Left kidney (tissue), 8 donors: ENCODE measurements around the gene SYNM. TPM values are rescaled to one million over a fixed set of nuclear protein-coding genes. Genes with fewer than 3 reads are reported as not detected.
"Not testable (repeated sequence)": the region's sequence is repeated elsewhere in the genome, so short reads cannot be mapped to it uniquely, and the experiment has no call there.

Source experiments
- DNase-seq: peaks from one replicate; pipeline ENCODE4 v3.0.0-alpha.2; 2013
- long read RNA-seq, 8 donors: transcript quantifications; one replicate each; lab custom pipeline, GENCODE V29; 2026
- polyA plus RNA-seq: library from polyadenylated mRNA; unstranded; fragments of 120-200 nt; gene quantifications from one replicate; pipeline ENCODE4 v1.2.1, GENCODE V29; 2013; ENCODE audit not compliant: insufficient read length

SYNM gene, protein sequence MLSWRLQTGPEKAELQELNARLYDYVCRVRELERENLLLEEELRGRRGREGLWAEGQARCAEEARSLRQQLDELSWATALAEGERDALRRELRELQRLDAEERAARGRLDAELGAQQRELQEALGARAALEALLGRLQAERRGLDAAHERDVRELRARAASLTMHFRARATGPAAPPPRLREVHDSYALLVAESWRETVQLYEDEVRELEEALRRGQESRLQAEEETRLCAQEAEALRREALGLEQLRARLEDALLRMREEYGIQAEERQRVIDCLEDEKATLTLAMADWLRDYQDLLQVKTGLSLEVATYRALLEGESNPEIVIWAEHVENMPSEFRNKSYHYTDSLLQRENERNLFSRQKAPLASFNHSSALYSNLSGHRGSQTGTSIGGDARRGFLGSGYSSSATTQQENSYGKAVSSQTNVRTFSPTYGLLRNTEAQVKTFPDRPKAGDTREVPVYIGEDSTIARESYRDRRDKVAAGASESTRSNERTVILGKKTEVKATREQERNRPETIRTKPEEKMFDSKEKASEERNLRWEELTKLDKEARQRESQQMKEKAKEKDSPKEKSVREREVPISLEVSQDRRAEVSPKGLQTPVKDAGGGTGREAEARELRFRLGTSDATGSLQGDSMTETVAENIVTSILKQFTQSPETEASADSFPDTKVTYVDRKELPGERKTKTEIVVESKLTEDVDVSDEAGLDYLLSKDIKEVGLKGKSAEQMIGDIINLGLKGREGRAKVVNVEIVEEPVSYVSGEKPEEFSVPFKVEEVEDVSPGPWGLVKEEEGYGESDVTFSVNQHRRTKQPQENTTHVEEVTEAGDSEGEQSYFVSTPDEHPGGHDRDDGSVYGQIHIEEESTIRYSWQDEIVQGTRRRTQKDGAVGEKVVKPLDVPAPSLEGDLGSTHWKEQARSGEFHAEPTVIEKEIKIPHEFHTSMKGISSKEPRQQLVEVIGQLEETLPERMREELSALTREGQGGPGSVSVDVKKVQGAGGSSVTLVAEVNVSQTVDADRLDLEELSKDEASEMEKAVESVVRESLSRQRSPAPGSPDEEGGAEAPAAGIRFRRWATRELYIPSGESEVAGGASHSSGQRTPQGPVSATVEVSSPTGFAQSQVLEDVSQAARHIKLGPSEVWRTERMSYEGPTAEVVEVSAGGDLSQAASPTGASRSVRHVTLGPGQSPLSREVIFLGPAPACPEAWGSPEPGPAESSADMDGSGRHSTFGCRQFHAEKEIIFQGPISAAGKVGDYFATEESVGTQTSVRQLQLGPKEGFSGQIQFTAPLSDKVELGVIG (N-terminal part only)
- 1.9 TPM for polyA plus RNA-seq
- long read RNA-seq, donor 1, full-length matches to known transcripts = 1 of 1 reads
- long read RNA-seq, donor 1, partial matches to known transcripts = 0 of 1 reads
- long read RNA-seq, donor 1, other reads (novel, unspliced or antisense) = 0 of 1 reads
- long read RNA-seq, donor 2 = 0 reads
- long read RNA-seq, donor 3 = 0 reads
- long read RNA-seq, donor 4 = 0 reads
- long read RNA-seq, donor 5 = 0 reads
- long read RNA-seq, donor 6 = 0 reads
- long read RNA-seq, donor 7 = 0 reads
- long read RNA-seq, donor 8 = 0 reads

DNA sequence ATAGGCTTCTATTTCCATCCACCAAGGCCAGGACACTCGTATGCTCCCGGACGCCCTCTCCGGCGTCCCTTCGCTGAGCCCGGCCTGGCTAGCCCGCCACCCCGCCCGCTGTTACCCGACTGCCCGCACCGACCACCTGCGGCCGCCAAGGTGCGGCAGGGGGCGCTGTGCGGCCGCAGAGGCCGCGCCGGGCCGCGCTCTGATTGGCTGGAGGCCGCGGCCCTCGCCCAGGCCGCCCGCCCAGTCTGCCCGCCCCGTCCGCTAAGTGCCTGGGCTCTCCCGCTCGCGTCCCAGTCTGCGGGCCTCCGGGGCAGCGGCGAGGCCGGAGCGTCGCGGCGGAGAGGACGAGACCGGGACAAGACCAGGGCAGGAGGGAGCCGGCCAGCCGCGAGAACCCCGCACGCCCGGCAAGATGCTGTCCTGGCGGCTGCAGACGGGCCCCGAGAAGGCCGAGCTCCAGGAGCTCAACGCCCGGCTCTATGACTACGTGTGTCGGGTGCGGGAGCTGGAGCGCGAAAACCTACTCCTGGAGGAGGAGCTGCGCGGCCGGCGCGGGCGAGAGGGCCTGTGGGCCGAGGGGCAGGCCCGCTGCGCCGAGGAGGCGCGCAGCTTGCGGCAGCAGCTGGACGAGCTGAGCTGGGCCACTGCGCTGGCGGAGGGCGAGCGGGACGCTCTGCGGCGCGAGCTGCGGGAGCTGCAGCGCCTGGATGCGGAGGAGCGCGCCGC lies at the start of gene SYNM:
SYNM (plus strand) TSS at position 293 of the 726 bp plus-strand sequence; CDS start at position 413, 120 bp downstream.
- peak; percentile 77 for DNase-seq

DNA sequence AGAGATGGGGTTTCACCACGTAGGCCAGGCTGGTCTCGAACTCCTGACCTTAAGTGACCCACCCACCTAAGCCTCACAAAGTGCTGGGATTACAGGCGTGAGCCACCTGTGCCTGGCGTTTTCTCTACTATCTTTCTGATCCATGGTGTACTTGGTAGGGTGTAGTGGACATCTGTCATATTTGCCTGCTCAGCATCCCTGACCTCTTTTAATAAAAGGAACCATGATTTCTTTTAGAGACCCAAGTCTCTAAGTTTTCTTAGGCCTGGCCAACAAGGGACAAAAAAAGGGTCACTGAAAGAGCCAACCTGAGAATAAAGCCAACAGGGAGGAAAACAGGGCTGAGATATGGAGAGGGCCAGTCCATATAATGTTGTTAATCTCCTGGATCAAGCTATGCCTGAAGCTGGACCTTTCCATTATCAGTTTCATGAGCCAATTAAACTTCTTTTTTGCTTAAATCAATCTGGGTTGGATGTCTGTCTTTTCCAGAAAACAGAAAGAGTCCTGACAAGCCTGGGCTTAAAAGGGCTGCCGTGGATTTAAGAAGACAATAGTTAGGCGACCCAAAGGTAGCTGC lies 49.2 kb upstream of the SYNM start:
- no peak for DNase-seq

DNA sequence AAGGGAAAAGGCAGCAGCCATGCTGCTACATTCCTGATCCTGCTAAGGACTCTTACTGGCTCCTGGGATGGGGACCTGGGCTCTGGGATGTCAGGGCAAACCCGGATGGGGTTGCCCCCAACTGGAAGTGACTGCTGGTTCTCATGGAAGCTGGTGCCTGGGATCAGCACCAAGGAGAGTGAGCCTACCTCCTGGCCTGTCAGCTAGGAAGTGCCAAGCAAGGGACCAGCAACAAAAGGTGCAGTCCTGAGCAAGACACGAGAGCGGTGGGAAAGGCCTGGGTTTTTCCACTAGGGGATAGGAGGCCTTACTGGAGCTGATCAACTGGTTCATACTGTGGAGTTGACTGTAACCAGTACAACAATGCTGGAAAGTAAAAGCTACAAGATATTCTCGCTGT lies 47.9 kb upstream of the SYNM start:
- no peak for DNase-seq

DNA sequence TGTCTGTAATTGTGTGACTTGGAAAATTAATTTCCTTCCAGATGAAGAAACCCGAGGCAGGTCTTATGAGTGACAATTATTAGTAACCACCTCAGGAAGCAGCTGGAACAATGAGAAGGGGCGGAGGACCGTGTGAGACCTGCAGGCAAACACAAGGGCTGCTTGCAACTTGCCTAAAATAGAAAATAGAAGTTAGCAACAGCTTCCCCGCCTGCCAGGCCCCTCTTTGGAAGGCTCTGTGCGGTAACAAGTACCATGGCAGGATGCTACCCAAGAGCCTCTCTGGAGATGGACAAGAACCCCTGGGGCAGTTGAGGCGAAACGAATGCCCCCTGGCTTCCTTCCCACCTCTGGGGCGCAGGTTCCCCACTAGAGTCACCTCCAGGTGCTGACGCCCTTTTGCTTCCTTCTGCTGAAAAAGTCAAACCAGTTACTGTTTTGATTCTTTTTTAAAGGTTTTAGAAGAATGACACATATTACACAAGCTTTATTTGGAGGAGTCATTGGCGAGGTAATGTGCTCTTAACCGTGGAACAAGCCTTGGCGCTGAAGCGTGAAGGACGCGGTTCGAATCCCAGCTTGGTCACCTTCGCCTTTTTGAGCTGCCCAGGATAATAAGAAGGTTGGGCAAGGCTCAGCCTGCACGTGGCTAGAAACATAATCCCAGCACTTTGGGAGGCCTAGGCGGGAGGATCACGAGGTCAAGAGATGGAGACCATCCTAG lies 47.0 kb upstream of the SYNM start:
- no peak for DNase-seq

DNA sequence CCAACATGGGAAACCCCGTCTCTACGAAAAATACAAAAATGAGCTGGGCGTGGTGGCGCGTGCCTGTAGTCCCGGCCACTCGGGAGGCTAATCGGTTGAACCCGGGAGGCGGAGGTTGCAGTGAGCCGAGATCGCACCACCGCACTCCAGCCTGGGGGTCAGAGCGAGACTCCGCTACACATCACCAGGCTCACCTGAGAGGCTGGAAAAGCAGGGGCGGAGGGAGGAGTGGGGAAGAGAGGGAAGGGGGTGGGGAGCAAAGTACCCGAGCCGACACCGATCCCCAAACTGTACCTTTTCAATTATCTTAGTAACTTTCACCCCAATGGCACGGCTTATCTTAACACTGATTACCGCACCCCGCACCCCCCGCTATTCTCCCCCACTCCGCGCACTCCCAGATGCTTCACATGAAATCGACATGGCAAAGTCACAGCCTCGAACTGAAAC lies 46.4 kb upstream of the SYNM start:
- DNase-seq = peak; percentile 35

DNA sequence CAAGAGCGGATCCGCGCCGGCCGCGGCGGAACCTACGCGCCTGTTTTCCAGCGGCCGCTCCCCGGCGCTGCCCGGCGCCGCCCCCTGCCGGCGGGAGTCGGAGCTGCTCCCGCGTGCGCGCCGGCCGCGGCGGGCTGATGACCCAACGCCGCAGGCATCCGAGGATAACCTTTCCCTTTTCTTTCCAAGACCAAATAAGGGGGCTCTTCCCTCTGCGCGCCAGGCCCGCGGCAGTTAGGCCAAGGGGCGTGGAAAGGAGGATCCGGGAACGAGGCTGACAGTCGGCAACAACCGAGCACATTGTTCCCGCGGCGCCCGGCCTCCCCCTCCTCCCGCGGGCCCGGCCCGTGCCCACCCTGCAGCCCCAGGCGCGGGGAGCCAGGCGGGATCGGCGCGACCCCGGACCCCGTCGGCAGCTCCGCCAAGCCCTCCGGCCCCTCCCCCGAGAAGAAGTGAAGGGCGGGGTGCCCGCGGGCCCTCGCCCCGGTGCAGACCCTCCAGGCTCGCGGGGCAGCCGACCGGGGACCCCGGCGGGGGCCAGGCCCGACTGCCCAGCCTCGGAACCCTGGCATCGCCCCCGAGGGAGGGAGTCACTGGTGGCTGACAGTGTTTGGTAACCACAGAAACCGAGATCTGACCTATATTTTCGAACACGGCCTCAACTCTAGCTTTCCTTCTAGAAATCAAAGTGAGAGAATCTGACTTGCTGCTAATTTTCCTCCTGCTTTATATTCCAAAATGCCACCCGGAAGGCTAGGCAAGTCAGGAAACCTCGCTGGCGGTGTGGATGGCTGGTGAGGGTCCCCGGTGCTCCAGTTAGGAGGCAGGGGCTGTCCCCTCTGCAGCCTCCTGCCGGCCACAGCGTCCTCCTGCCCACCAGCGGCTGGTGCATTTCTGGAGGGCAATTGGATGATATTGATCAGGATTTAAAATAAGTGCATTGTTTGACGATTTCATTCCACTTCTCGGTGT lies 45.6 kb upstream of the SYNM start:
- DNase-seq = peak; percentile 76

DNA sequence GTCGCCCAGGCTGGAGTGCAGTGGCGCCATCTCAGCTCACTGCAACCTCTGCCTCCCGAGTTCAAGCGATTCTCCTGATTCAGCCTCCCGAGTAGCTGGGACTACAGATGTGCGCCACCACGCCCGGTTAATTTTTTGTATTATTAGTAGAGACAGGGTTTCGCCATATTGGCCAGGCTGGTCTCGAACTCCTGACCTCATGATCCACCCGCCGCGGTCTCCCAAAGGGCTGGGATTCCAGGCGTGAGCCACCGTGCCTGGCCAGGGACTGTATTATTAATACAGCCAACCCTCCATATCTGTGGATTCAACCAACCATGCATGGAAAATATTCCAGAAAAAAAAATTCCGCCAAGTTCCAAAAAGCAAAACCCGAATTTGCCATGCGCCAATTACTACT lies 44.7 kb upstream of the SYNM start:
- not testable (repeated sequence) for DNase-seq

DNA sequence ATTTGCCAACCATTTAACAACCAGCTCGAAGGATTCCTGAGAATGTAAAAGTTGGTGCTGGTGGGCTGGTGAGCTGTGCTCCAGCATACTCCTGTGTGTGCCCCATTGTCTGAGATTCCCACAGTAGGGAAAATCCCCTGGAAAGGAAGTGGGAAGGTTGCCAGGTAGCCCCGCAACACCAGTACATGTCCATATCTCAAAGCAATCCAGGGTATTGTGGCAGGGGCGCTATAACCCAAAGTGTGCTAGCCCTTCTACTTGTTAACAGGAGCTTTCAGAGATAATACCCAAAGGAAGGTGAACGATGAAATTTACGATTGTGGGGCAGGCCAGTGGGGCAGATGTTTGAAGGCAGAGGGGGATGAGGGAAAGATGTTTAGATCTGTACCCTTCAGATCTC lies 42.7 kb upstream of the SYNM start:
- DNase-seq = no peak

DNA sequence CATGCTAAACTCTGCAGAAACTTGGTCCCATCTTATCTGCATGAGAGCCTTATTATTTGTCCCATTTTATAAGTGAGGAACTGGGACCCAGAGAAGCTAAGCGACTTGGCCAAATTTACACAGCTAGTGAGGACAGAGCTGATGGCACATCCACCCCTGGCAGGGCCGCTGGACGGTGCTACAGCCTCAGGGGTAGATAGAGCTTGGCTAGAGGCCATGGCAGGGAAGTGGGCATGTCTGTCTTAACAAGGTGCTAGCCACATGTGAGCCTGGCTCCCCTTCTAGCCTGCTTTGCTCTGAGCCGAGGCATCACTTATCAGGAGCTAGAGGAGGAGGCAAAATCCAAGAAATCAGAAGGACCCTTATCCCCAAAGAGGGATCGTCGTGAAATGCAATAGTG lies 36.7 kb upstream of the SYNM start:
- DNase-seq = no peak

DNA sequence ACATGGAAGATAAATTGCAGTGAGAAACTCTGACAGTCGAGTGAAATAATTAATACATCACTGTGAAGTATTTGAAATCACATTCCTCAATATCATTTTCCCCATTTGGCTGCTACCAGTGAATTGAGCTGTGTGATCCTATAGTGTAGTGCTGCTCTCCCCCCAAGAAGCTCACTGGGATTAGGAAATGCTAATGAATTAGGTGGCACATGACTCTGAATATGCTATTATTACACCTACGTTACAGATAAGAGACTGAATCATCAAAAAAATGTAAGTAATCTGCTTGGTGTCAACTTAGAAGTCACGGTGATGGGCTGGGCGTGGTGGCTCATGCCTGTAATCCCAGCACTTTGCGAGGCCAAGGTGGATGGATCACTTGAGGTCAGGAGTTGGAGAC lies 34.7 kb upstream of the SYNM start:
- DNase-seq = no peak

DNA sequence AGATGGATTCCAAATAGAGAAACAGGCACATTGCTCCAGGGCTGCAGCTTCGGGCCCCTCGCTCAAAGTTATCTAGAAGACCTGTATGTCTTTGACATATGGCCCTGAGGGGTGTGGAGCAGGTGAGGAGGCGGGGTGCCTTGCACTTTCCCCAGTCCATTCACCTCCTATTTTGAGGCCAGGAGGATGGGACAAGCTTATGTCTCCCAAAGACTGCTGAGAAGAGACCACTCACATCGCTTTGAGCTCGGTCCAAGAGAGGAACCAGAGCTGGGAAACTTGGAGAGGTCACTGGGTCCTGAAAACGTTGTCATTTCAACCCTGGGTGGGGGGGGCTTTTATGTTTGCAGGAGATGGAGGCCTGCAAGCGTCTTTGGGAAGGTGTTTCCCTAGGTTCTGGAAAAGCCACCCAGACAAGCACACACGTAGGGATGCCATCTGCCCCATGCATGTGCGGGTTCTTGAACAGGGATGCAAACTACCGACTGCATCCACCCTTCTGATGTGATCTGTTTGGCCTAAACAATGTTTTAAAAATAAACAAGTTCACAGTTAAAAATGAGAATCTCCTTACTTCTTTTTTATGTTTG lies 33.7 kb upstream of the SYNM start:
- no peak for DNase-seq

DNA sequence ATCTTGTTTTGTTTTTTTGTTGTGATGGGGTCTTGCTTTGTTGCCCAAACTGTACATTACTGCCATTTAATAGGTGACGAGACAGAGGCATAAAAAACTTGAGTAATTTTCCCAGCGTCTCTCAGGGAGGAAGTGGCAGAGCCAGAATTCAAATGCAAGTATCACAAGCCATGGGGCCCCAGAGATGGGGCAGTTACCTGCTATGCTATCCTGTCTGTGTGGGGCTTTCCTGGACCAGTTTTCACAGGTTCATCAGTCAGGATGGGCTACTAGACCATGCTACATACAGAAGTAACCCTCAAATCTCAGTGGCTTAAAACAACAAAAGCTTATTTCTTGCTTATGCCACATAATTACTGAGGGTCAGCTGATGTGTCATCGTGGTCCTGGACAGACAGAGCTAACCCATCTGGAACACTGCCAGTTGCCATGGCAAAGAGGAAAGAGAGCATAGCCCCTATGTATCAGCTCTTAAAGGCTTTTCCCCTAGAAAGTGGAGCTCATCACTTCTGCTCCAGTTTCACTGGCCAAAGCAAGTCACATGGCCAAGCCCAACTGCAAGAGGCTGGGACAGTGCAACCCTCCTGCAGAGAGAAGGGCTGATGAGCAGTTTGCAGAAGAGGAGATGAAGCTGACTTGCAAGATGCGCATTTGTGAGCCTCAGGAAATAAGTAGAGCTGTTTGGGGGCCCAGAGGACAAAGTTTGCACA lies 31.7 kb upstream of the SYNM start:
- no peak for DNase-seq

DNA sequence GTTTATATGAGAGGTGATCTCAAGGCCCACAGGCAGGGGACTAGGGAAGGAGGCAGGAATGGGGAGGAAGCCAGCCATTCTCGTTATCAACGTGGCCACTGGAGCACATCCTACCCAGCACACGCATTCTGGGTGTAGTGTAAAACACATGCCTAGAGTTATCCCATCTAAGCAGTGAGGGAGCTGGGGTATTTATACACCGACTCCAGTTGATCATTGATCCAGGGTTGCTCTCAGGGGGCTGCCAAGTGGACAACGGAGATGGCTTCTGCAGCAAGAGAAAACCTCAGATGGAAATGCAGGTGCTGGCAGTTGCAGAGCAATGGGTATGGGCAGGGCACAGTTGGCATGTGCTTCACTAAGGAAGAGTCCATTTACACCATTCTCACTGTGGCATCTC lies 30.4 kb upstream of the SYNM start:
- DNase-seq = no peak

DNA sequence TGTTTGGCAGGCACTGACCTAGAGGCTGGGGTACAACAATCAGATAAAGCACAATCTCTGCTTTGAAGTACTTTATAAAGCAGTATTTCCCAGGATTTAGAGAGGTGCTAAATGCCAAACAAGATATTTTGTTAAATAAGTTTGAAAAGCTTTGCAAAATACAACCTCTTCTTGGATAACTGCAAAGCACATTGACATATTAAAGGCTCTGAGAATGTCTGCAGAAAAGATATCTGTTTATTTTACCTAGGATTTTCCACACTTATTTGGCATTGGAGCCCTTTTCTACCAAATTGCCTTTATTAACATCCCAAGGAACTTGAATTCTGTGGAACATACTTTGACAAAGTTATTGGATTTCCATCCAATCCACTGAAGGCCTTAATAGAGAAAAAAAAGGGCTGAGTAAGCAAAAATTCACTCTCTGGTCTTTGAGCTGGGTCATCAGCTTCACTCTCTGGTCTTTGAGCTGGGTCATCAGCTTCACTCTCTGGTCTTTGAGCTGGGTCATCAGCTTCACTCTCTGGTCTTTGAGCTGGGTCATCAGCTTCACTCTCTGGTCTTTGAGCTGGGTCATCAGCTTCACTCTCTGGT lies 29.7 kb upstream of the SYNM start:
- DNase-seq = not testable (repeated sequence)

DNA sequence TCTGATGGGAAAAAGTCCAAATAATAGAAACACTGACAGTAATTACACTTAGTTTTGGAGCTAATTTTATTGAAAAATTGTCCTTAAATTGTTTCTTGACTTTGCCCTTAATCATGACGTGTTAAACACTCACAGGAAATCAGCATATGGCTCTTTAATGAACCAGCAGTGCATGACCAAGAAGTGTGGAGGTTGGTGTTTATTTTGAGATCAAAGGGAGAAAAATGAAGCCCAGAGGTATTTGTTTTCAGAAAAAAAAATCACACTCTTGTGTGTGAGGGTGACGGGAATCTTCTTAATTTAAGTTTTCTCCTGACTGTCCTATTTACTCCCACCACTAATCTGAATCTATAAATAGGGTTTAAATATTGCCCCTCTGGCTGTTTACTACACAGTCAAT lies 28.8 kb upstream of the SYNM start:
- no peak for DNase-seq

DNA sequence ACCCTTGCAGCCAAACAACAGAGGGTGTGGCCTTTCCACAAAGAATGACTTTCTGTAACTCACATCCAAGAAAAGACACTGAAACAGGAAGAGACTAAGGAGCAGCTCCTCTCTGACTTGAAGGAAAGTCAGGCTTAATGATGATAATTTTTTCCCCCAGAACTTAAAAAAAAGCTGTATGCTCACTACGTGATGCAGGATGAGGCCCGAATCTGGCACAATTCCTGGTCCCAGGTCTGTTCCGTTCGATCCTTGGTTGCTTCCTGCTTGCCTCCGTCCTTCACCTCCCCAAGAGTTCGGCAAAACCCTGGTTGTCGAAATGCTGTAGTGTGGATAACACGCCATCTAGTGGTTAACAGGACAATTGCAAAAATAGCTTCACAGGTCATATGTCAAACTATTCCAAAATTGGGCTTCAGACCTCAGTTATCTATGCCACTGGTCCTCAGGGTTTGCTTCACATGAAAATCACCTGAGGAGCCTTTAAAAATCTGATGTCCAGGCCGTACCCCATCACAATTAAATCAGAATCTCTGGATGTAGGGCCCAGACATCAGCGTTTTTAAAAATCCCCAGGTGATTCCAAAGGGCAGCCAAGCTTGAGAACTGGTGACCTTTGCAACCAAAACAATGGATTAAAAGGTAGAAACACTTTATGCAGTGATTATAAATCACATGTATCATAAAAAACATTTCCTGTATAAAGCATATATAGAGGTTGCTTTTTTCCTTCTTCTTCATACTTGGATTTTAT lies 28.1 kb upstream of the SYNM start:
- DNase-seq = peak; percentile 75
